Left renal cortex interstitium (tissue), 4 donors: ENCODE measurements around the gene WDR70. TPM values are rescaled to one million over a fixed set of nuclear protein-coding genes. Genes with fewer than 3 reads are reported as not detected.
"Not testable (repeated sequence)": the region's sequence is repeated elsewhere in the genome, so short reads cannot be mapped to it uniquely, and the experiment has no call there.

ENCODE experiments used
- DNase-seq, 4 donors: peaks; one replicate each; pipeline ENCODE4 v3.0.0-alpha.2; 2013; ENCODE audit warnings: low read depth in 4 of 4, low spot score in 2 of 4, missing footprints in 1 of 4
- polyA plus RNA-seq, 4 donors: library from polyadenylated mRNA; unstranded; fragments of 120-200 nt; gene quantifications; one replicate each; pipeline ENCODE4 v1.2.1, GENCODE V29; 2013; ENCODE audit not compliant: insufficient read length in 4 of 4

Gene WDR70
- 10 to 100 TPM; 45.6 to 54.5 (median 53.2) TPM for polyA plus RNA-seq

- DNase-seq: peak in 3 of 4 donors; percentile 65 to 75 (median 68)
These were observed at the start of gene WDR70 for GRCh38 chr5:37379100-37379628. Gene WDR70 (plus strand): TSS chr5:37379318. CDS start chr5:37379368, 50 bp downstream.

- DNase-seq: not testable (repeated sequence)
These were observed 44.4 kb upstream of the WDR70 start for GRCh38 chr5:37334754-37335153.

- DNase-seq: not testable (repeated sequence)
These were observed 36.4 kb upstream of the WDR70 start for GRCh38 chr5:37342741-37343140.

- DNase-seq: no peak
These were observed 24.0 kb upstream of the WDR70 start for GRCh38 chr5:37355161-37355560.

GRCh38 chr5:37370550-37370863, 8.6 kb upstream of the WDR70 start:
- no peak for DNase-seq

- peak; percentile 88 to 95 (median 92) for DNase-seq
These were observed 8.0 kb upstream of the WDR70 start, which contains the start of gene NUP155 for GRCh38 chr5:37370864-37371726. Gene NUP155 (minus strand): TSS chr5:37371106. CDS start chr5:37370977, 129 bp downstream.

GRCh38 chr5:37375091-37375490, 4.0 kb upstream of the WDR70 start:
- no peak for DNase-seq

GRCh38 chr5:37378066-37378465, 1.1 kb upstream of the WDR70 start:
- not testable (repeated sequence) for DNase-seq

- DNase-seq: no peak
These were observed 12.5 kb downstream of the WDR70 start for GRCh38 chr5:37391591-37391990.

- DNase-seq: no peak
These were observed 17.2 kb downstream of the WDR70 start for GRCh38 chr5:37396352-37396751.

GRCh38 chr5:37400501-37400900, 21.4 kb downstream of the WDR70 start:
- DNase-seq: no peak

- no peak for DNase-seq
These were observed 33.4 kb downstream of the WDR70 start for GRCh38 chr5:37412515-37412914.

- DNase-seq: not testable (repeated sequence)
These were observed 36.3 kb downstream of the WDR70 start for GRCh38 chr5:37415456-37415855.

- DNase-seq: no peak
These were observed 38.2 kb downstream of the WDR70 start for GRCh38 chr5:37417347-37417746.

GRCh38 chr5:37424441-37424840, 45.3 kb downstream of the WDR70 start:
- DNase-seq: no peak

- DNase-seq: no peak
These were observed 48.9 kb downstream of the WDR70 start for GRCh38 chr5:37428044-37428443.

GRCh38 chr5:37435261-37435660, 56.1 kb downstream of the WDR70 start:
- DNase-seq: no peak

- DNase-seq: no peak
These were observed 57.2 kb downstream of the WDR70 start for GRCh38 chr5:37436146-37436934.

- no peak for DNase-seq
These were observed 58.6 kb downstream of the WDR70 start for GRCh38 chr5:37437711-37438110.

GRCh38 chr5:37445783-37446182, 66.7 kb downstream of the WDR70 start:
- not testable (repeated sequence) for DNase-seq

GRCh38 chr5:37448941-37449340, 69.8 kb downstream of the WDR70 start:
- no peak for DNase-seq
